Caco-2 (cell line): ENCODE results near the gene NOP53. TPM values are rescaled to one million over a fixed set of nuclear protein-coding genes. Genes with fewer than 3 reads are reported as not detected.
"Not testable (repeated sequence)": the region's sequence is repeated elsewhere in the genome, so short reads cannot be mapped to it uniquely, and the experiment has no call there.

Source experiments
- BruUV-seq: library from RNA; stranded (reverse); fragments of 400-500 nt; replicated peaks from 2 replicates; lab custom pipeline; 2021; lab: Mats Ljungman, UMichigan
- CTCF ChIA-PET: fragments of 300-600 bp; sonication (Branson Sonifier 250); formaldehyde crosslinking; loops from one replicate; lab custom pipeline; 2022; ENCODE audit warnings: antibody characterized with exemption; lab: Charles Lee
- POLR2A ChIA-PET: fragments of 300-600 bp; sonication (Branson Sonifier 250); formaldehyde crosslinking; loops from one replicate; lab custom pipeline; 2022; ENCODE audit warnings: antibody characterized with exemption; lab: Charles Lee
- DNase-seq, 2 experiments: peaks; one replicate each; pipeline versions ENCODE4 v3.0.0 to v3.0.0-alpha.2; 2020 to 2022
- H3K27me3 ChIP-seq: replicated peaks from 2 replicates; pipeline ENCODE4 v1.6.0; 2011; ENCODE audit warnings: low read length; ENCODE audit not compliant: control insufficient read depth, insufficient read depth
- H3K36me3 ChIP-seq: 2 replicates; pipeline ENCODE4 v1.5.1; 2011; ENCODE audit warnings: low read length; ENCODE audit not compliant: control insufficient read depth, insufficient read depth
- H3K4me1 ChIP-seq: fragments of 250-450 bp; sonication (Bioruptor Pico); 2 replicates; pipeline ENCODE4 v1.5.1; 2020; ENCODE audit warnings: mild to moderate bottlenecking
- H3K4me3 ChIP-seq: 2 replicates; pipeline ENCODE4 v1.5.1; 2011; ENCODE audit warnings: low read depth, mild to moderate bottlenecking, control low read depth, low read length
- H3K9me3 ChIP-seq: fragments of 250-450 bp; sonication (Bioruptor Pico); 2 replicates; pipeline ENCODE4 v1.5.1; 2020; ENCODE audit warnings: mild to moderate bottlenecking, moderate library complexity
- H3K27ac Mint-ChIP-seq: one replicate; pipeline ENCODE4 v1.8.0; 2022; ENCODE audit warnings: mixed read lengths; ENCODE audit not compliant: unreplicated experiment
- H3K27me3 Mint-ChIP-seq: one replicate; pipeline ENCODE4 v1.8.0; 2022; ENCODE audit warnings: mixed read lengths; ENCODE audit not compliant: insufficient read depth, unreplicated experiment
- H3K36me3 Mint-ChIP-seq: one replicate; pipeline ENCODE4 v1.8.0; 2022; ENCODE audit warnings: mild to moderate bottlenecking, mixed read lengths; ENCODE audit not compliant: insufficient read depth, unreplicated experiment
- H3K4me1 Mint-ChIP-seq: one replicate; pipeline ENCODE4 v1.8.0; 2022; ENCODE audit warnings: low read depth, mixed read lengths; ENCODE audit not compliant: unreplicated experiment
- H3K4me3 Mint-ChIP-seq: one replicate; pipeline ENCODE4 v1.8.0; 2022; ENCODE audit warnings: mild to moderate bottlenecking, moderate library complexity, mixed read lengths; ENCODE audit not compliant: unreplicated experiment
- H3K9me3 Mint-ChIP-seq: one replicate; pipeline ENCODE4 v1.8.0; 2022; ENCODE audit warnings: mixed read lengths; ENCODE audit not compliant: unreplicated experiment
- intact Hi-C: fragments of 100-400 bp; cut with micrococcal nuclease; formaldehyde crosslinking; loops from one replicate; pipeline ENCODE4 v1.10.0; 2022; ENCODE audit not compliant: unreplicated experiment
- total RNA-seq: library from RNA; stranded (reverse); gene quantifications from 2 replicates; pipeline ENCODE4 v1.2.3, GENCODE V29; 2022
- TF ChIP-seq, protein P1 (sequence below), 2 experiments: fragments of 200-600 bp in 1 of 2; IDR thresholded peaks; 1 replicate in 1 of 2; 2 replicates in 1 of 2; pipeline versions ENCODE4 v1.5.1 to v1.8.0; 2011 to 2022; ENCODE audit warnings: antibody characterized with exemption in 1 of 2, control low read depth in 1 of 2, inconsistent platforms in 1 of 2, low read depth in 1 of 2, low read length in 1 of 2, mild to moderate bottlenecking in 1 of 2, moderate library complexity in 1 of 2; ENCODE audit not compliant: insufficient read depth in 1 of 2, severe bottlenecking in 1 of 2, unreplicated experiment in 1 of 2

Gene NOP53
- total RNA-seq, 1 experiment from 2014 or later, result 347 TPM

DNA sequence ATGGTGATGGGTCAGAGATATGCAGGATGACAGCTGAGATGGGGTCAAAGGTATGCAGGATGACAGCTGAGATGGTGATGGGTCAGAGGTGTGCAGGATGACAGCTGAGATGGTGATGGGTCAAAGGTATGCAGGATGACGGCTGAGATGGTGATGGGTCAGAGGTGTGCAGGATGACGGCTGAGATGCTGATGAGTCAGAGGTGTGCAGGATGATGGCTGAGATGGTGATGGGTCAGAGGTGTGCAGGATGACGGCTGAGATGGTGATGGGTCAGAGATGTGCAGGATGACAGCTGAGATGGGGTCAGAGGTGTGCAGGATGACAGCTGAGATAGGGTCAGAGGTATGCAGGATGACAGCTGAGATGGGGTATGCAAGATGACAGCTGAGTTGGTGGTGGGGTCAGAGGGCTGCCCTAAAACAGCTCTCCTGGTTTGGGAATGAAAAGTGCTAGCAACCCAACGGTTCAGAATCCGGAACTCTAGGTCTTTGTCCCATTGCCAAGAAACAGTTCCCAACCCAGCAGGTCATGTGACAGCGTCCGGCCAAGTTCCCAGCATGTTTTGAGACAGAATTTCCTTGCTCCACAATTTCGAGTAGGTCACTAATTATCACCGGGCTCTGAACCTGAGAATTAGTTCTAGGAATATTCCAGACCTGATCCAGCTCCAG, 36.4 kb downstream of the NOP53 start:
- H3K4me1 Mint-ChIP-seq, result peaks cover 20% of the 10 kb centered on the region
- BruUV-seq, result no TSS peak
- intact Hi-C loops, result no loop called here

DNA sequence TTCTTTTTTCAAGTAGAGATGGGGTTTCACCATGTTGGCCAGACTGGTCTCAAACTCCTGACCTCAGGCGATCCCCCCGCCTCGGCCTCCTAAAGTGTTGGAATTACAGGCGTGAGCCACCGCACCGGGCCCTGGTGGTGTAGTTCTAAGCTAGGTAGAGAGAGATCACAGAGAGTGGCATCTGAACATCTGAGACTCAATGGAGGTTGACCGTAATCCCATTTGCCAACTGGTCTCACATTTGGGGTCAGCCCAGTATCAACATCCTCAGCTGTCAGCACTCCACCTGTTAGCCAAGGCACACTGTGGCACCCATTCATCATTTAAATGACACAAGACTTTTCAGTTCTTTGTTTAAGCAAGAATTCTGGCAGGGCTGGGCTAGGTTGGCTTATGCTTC, 41.2 kb downstream of the NOP53 start:
- no peak for DNase-seq
- H3K36me3 ChIP-seq, result no peaks in the 10 kb centered on the region; the same call in 1 of the 2 replicates
- H3K4me3 Mint-ChIP-seq, result no peak overlapping the region
- H3K4me1 Mint-ChIP-seq, result peaks cover 2% of the 10 kb centered on the region
- H3K27me3 ChIP-seq, result no peaks in the 10 kb centered on the region
- no peaks in the 10 kb centered on the region for H3K9me3 ChIP-seq
- H3K4me3 ChIP-seq, result no peak overlapping the region
- CTCF ChIA-PET, result interaction anchor here (3.3 kb wide), 1 partner anchor 20 kb away, joined by 20 read pairs; no protein-coding TSS in a partner anchor
- BruUV-seq, result no TSS peak
- POLR2A ChIA-PET, result interaction anchor here (0.7 kb wide), 1 partner anchor 83 kb away, joined by 5 read pairs; no protein-coding TSS in a partner anchor
- intact Hi-C loops, result no loop called here
- no peaks in the 10 kb centered on the region for H3K9me3 Mint-ChIP-seq
- no peaks in the 10 kb centered on the region for H3K4me1 ChIP-seq
- no peaks in the 10 kb centered on the region for H3K27me3 Mint-ChIP-seq
- TF ChIP-seq, protein P1, sequence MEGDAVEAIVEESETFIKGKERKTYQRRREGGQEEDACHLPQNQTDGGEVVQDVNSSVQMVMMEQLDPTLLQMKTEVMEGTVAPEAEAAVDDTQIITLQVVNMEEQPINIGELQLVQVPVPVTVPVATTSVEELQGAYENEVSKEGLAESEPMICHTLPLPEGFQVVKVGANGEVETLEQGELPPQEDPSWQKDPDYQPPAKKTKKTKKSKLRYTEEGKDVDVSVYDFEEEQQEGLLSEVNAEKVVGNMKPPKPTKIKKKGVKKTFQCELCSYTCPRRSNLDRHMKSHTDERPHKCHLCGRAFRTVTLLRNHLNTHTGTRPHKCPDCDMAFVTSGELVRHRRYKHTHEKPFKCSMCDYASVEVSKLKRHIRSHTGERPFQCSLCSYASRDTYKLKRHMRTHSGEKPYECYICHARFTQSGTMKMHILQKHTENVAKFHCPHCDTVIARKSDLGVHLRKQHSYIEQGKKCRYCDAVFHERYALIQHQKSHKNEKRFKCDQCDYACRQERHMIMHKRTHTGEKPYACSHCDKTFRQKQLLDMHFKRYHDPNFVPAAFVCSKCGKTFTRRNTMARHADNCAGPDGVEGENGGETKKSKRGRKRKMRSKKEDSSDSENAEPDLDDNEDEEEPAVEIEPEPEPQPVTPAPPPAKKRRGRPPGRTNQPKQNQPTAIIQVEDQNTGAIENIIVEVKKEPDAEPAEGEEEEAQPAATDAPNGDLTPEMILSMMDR (IDR thresholded peaks at IDR 0.05; ENCODE audit: insufficient read depth in 1 of 2, low read depth in 1 of 2, low read length in 1 of 2, severe bottlenecking in 1 of 2, unreplicated experiment in 1 of 2), result no peak
- H3K36me3 Mint-ChIP-seq, result peaks cover 47% of the 10 kb centered on the region
- no peak overlapping the region for H3K27ac Mint-ChIP-seq

More for the DNA sequence above, 36.4 kb downstream of the NOP53 start:
- H3K36me3 Mint-ChIP-seq, result peaks cover 55% of the 10 kb centered on the region
- Histone ChIP-seq H3K9me3 (no peaks in the 10 kb centered on the region), H3K4me1 (peaks cover 14% of the 10 kb centered on the region), H3K27me3 (no peaks in the 10 kb centered on the region), H3K4me3 (no peak overlapping the region), H3K36me3 (peaks cover 3% of the 10 kb centered on the region)
- H3K27ac Mint-ChIP-seq, result peak overlapping the region; percentile 15
- H3K9me3 Mint-ChIP-seq, result no peaks in the 10 kb centered on the region
- POLR2A ChIA-PET, result no interaction called here
- H3K27me3 Mint-ChIP-seq, result no peaks in the 10 kb centered on the region
- CTCF ChIA-PET, result interaction anchor here (1.4 kb wide), 1 partner anchor 16 kb away, joined by 3 read pairs; no protein-coding TSS in a partner anchor
- TF ChIP-seq, protein P1 (IDR thresholded peaks at IDR 0.05; ENCODE audit: insufficient read depth in 1 of 2, low read depth in 1 of 2, low read length in 1 of 2, severe bottlenecking in 1 of 2, unreplicated experiment in 1 of 2), result no peak
- no peak for DNase-seq
- H3K4me3 Mint-ChIP-seq, result no peak overlapping the region

DNA sequence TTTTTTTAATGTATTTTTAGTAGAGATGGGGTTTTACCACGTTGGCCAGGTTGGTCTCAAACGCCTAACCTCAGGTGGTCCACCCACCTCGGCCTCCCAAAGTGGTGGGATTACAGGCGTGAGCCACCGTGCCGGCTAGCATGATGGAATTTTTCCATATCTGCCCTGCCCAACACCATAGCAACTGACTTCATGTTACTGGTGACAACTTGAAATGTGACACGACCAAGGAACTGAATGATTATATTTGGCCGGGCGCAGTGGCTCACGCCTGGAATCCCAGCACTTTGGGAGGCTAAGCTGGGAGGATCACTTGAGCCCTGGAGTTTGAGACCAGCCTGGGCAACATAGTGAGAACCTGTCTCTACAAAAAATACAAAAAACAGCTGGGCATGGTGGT, 42.0 kb downstream of the NOP53 start:
- BruUV-seq, H3K36me3 ChIP-seq, H3K27me3 Mint-ChIP-seq, H3K4me1 Mint-ChIP-seq, DNase-seq, H3K4me1 ChIP-seq, intact Hi-C loops, POLR2A ChIA-PET, H3K4me3 Mint-ChIP-seq, H3K4me3 ChIP-seq, H3K9me3 Mint-ChIP-seq, H3K9me3 ChIP-seq, H3K27ac Mint-ChIP-seq, H3K27me3 ChIP-seq: not testable (repeated sequence)
- peaks cover 41% of the 10 kb centered on the region for H3K36me3 Mint-ChIP-seq
- CTCF ChIA-PET, result interaction anchor here (3.3 kb wide), 1 partner anchor 20 kb away, joined by 20 read pairs; no protein-coding TSS in a partner anchor

GRCh38 chr19:47789811-47790210, 44.5 kb downstream of the NOP53 start:
- H3K4me1 Mint-ChIP-seq, H3K9me3 ChIP-seq, H3K27ac Mint-ChIP-seq, CTCF ChIA-PET, DNase-seq, H3K4me3 ChIP-seq, H3K4me3 Mint-ChIP-seq, H3K27me3 ChIP-seq, H3K4me1 ChIP-seq, H3K36me3 ChIP-seq, BruUV-seq, H3K9me3 Mint-ChIP-seq, H3K27me3 Mint-ChIP-seq: not testable (repeated sequence)
- POLR2A ChIA-PET, result interaction anchor here (0.7 kb wide), 1 partner anchor 414 kb away, joined by 7 read pairs; no protein-coding TSS in a partner anchor
- H3K36me3 Mint-ChIP-seq, result peaks cover 25% of the 10 kb centered on the region
- intact Hi-C loops, result loop anchor here (1.0 to 2.0 kb wide), 2 partner anchors 45 to 77 kb away; partner anchors contain the start of genes EHD2 and NOP53
